ENCODE data around the gene LY6G6D. TPM values are rescaled to one million over a fixed set of nuclear protein-coding genes. Genes with fewer than 3 reads are reported as not detected.

The LY6G6D gene
- total and polyA plus RNA-seq, 2 of the 13 experiments (the other 11 are each of a cell fraction or from before 2014, with no cell fraction given), result not detected

DNA sequence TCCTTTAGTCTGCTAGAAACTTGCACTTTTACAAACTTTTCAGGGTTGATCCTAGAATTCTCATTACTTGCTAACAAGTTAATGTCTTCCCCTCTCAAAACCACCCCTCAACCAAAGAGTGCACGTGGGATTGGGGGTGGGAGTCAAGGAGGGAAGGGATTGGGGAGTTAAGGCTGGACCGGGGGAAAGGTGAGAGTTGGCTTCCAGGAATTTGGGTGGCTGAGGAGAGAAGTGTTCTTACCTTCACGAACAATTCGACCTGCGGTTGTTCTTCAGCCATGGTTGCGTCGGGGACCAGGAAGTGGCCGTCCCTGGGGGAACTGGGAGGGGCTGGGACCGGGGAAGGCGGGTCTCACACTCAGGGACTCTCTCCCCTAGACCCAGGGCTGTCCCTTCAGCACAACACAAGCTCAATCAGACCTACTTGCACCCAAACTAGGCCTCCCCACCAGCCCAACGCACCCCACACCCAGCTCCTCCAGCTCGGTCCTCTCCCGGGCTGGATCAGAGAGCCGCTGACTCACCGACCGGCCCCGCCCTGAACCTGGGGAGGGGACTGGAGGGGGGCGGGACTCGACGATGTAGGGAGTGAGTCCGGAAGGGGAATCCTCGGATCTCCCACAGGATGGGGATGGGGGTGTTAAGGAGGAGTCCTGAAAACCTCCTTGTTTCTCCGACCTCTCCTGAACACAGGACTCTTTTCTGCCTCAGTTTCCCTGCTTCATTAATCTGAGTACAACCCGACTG, 21.0 kb downstream of the LY6G6D start, which contains the start of gene CLIC1 (continued):
- TF ChIP-seq ISX (CRISPR knock-in tag; conservative IDR thresholded peaks at IDR 0.05), result no peak
- peak; percentile 25; the same call in 1 of the 2 replicates for TF ChIP-seq ATF7-NPFF (CRISPR knock-in tag; IDR thresholded peaks at IDR 0.05; ENCODE audit: low read depth)
- TF ChIP-seq ZNF264 (CRISPR knock-in tag; IDR thresholded peaks at IDR 0.05), result 0 out of 2 replicates have a peak, but pooled peaks have one; percentile 51
- peak; percentile 76; the same call in 1 of the 2 replicates for TF ChIP-seq TBX2 (CRISPR knock-in tag; IDR thresholded peaks at IDR 0.05; ENCODE audit: borderline replicate concordance)
- no peak for TF ChIP-seq ZFAT (CRISPR knock-in tag; conservative IDR thresholded peaks at IDR 0.05)
- TF ChIP-seq KDM5B (CRISPR knock-in tag; IDR thresholded peaks at IDR 0.05; ENCODE audit: borderline replicate concordance), result peak; percentile 42; the same call in 1 of the 2 replicates
- TF ChIP-seq, protein P1, sequence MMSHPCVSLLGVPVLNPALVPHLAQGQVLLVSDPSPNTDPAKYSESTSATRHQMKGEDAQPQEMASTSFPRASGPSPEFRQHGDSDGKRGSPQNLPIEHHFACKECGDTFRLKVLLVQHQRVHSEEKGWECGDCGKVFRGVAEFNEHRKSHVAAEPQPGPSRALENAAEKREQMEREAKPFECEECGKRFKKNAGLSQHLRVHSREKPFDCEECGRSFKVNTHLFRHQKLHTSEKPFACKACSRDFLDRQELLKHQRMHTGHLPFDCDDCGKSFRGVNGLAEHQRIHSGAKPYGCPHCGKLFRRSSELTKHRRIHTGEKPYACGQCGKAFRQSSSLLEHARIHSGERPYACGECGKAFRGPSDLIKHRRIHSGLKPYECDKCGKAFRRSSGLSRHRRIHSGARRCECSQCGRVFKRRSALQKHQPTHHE (CRISPR knock-in tag; IDR thresholded peaks at IDR 0.05; ENCODE audit: borderline replicate concordance), result peak; percentile 62; the same call in 1 of the 2 replicates
- TF ChIP-seq ZNF430 (CRISPR knock-in tag; IDR thresholded peaks at IDR 0.05), result peak; percentile 67; the same call in 1 of the 2 replicates
- TF ChIP-seq, protein P2, sequence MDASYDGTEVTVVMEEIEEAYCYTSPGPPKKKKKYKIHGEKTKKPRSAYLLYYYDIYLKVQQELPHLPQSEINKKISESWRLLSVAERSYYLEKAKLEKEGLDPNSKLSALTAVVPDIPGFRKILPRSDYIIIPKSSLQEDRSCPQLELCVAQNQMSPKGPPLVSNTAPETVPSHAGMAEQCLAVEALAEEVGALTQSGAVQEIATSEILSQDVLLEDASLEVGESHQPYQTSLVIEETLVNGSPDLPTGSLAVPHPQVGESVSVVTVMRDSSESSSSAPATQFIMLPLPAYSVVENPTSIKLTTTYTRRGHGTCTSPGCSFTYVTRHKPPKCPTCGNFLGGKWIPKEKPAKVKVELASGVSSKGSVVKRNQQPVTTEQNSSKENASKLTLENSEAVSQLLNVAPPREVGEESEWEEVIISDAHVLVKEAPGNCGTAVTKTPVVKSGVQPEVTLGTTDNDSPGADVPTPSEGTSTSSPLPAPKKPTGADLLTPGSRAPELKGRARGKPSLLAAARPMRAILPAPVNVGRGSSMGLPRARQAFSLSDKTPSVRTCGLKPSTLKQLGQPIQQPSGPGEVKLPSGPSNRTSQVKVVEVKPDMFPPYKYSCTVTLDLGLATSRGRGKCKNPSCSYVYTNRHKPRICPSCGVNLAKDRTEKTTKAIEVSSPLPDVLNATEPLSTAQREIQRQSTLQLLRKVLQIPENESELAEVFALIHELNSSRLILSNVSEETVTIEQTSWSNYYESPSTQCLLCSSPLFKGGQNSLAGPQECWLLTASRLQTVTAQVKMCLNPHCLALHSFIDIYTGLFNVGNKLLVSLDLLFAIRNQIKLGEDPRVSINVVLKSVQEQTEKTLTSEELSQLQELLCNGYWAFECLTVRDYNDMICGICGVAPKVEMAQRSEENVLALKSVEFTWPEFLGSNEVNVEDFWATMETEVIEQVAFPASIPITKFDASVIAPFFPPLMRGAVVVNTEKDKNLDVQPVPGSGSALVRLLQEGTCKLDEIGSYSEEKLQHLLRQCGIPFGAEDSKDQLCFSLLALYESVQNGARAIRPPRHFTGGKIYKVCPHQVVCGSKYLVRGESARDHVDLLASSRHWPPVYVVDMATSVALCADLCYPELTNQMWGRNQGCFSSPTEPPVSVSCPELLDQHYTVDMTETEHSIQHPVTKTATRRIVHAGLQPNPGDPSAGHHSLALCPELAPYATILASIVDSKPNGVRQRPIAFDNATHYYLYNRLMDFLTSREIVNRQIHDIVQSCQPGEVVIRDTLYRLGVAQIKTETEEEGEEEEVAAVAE (CRISPR knock-in tag; IDR thresholded peaks at IDR 0.05; ENCODE audit: borderline replicate concordance), result peak; percentile 83; the same call in 1 of the 2 replicates
- peak; percentile 26; the same call in 1 of the 2 replicates for TF ChIP-seq NFYB (CRISPR knock-in tag; IDR thresholded peaks at IDR 0.05)
- TF ChIP-seq, protein P3, sequence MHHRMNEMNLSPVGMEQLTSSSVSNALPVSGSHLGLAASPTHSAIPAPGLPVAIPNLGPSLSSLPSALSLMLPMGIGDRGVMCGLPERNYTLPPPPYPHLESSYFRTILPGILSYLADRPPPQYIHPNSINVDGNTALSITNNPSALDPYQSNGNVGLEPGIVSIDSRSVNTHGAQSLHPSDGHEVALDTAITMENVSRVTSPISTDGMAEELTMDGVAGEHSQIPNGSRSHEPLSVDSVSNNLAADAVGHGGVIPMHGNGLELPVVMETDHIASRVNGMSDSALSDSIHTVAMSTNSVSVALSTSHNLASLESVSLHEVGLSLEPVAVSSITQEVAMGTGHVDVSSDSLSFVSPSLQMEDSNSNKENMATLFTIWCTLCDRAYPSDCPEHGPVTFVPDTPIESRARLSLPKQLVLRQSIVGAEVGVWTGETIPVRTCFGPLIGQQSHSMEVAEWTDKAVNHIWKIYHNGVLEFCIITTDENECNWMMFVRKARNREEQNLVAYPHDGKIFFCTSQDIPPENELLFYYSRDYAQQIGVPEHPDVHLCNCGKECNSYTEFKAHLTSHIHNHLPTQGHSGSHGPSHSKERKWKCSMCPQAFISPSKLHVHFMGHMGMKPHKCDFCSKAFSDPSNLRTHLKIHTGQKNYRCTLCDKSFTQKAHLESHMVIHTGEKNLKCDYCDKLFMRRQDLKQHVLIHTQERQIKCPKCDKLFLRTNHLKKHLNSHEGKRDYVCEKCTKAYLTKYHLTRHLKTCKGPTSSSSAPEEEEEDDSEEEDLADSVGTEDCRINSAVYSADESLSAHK (CRISPR knock-in tag; IDR thresholded peaks at IDR 0.05; ENCODE audit: borderline replicate concordance), result 0 out of 2 replicates have a peak, but pooled peaks have one; percentile 2
- TF ChIP-seq ZNF746 (CRISPR knock-in tag; IDR thresholded peaks at IDR 0.05), result peak; percentile 87; the same call in 1 of the 2 replicates
- peak; percentile 84; the same call in 1 of the 2 replicates for TF ChIP-seq ZNF235 (CRISPR knock-in tag; IDR thresholded peaks at IDR 0.05; ENCODE audit: borderline replicate concordance)

Data from HepG2 (cell line).